ENCODE results near the gene NUDT4.

- TF ChIP-seq JUND (CRISPR knock-in tag; IDR thresholded peaks at IDR 0.05) (no peak), FOSL1 (CRISPR knock-in tag; IDR thresholded peaks at IDR 0.05; ENCODE audit: borderline replicate concordance) (no peak), POLR2A (IDR thresholded peaks at IDR 0.05; ENCODE audit: insufficient read depth in 1 of 2, low read depth in 2 of 2, low read length in 2 of 2) (no peak), MXD1 (CRISPR knock-in tag; IDR thresholded peaks at IDR 0.05) (no peak), TCF7L2 (IDR thresholded peaks at IDR 0.05; ENCODE audit: low read depth, low read length) (no peak), DNMT1 (CRISPR knock-in tag; IDR thresholded peaks at IDR 0.05) (no peak), MAX (IDR thresholded peaks at IDR 0.05) (no peak)
Measured at GRCh38 chr12:93453633-93454032, 75.9 kb downstream of the NUDT4 start.

Measured in HepG2 (cell line).